Loucy (cell line): Measurements from ENCODE around the gene ZNF70.

ENCODE experiments used
- H2AFZ ChIP-seq: fragments of 200-600 bp; sonication (generic); 2 replicates; pipeline ENCODE4 v1.6.0; 2016; ENCODE audit warnings: antibody characterized with exemption, mild to moderate bottlenecking, low read length, moderate library complexity
- H3F3A ChIP-seq: fragments of 200-600 bp; 2 replicates; pipeline ENCODE4 v1.6.0; 2016; ENCODE audit warnings: antibody characterized with exemption, low read depth, mild to moderate bottlenecking
- H3K27me3 ChIP-seq: fragments of 200-600 bp; sonication (generic); 2 replicates; pipeline ENCODE4 v1.6.1; 2014; ENCODE audit warnings: low read length, mild to moderate bottlenecking; ENCODE audit not compliant: insufficient read depth, poor library complexity, severe bottlenecking
- H3K36me3 ChIP-seq: fragments of 200-600 bp; sonication (generic); 2 replicates; pipeline ENCODE4 v1.6.1; 2016; ENCODE audit warnings: low read length; ENCODE audit not compliant: insufficient read depth
- H3K4me1 ChIP-seq: fragments of 200-600 bp; sonication (generic); 2 replicates; pipeline ENCODE4 v1.5.1; 2014; ENCODE audit warnings: low read length, mild to moderate bottlenecking; ENCODE audit not compliant: insufficient read depth, poor library complexity, severe bottlenecking
- H3K4me2 ChIP-seq: fragments of 200-600 bp; sonication (generic); 2 replicates; pipeline ENCODE4 v1.6.0; 2014; ENCODE audit warnings: antibody characterized with exemption, low read length, low read depth, mild to moderate bottlenecking; ENCODE audit not compliant: poor library complexity, severe bottlenecking
- H3K4me3 ChIP-seq: fragments of 200-600 bp; sonication (generic); 2 replicates; pipeline ENCODE4 v1.5.1; 2014; ENCODE audit warnings: low read length, mild to moderate bottlenecking, mixed read lengths; ENCODE audit not compliant: poor library complexity, severe bottlenecking
- H3K79me2 ChIP-seq: fragments of 200-600 bp; sonication (generic); 2 replicates; pipeline ENCODE4 v1.6.1; 2014; ENCODE audit warnings: low read length; ENCODE audit not compliant: insufficient read depth
- H3K9ac ChIP-seq: fragments of 200-600 bp; sonication (generic); 2 replicates; pipeline ENCODE4 v1.6.0; 2014; ENCODE audit warnings: mild to moderate bottlenecking, low read depth, low read length, moderate library complexity; ENCODE audit not compliant: poor library complexity, severe bottlenecking
- H3K9me2 ChIP-seq: fragments of 200-600 bp; sonication (generic); replicated peaks from 2 replicates; pipeline ENCODE4 v1.6.1; 2016; ENCODE audit warnings: low read depth, low read length, mixed read lengths
- H3K9me3 ChIP-seq: fragments of 200-600 bp; sonication (generic); 2 replicates; pipeline ENCODE4 v1.6.1; 2014; ENCODE audit warnings: mild to moderate bottlenecking, antibody characterized with exemption, low read length, low read depth; ENCODE audit not compliant: insufficient read depth
- H4K20me1 ChIP-seq: fragments of 200-600 bp; sonication (generic); 2 replicates; pipeline ENCODE4 v1.6.0; 2014; ENCODE audit warnings: antibody characterized with exemption, low read length, mild to moderate bottlenecking; ENCODE audit not compliant: insufficient read depth, poor library complexity, severe bottlenecking
- EZH2phosphoT487 ChIP-seq: fragments of 200-600 bp; IDR thresholded peaks from 2 replicates; pipeline ENCODE4 v1.6.1; 2018; ENCODE audit warnings: antibody characterized with exemption, mild to moderate bottlenecking, moderate library complexity, borderline replicate concordance
- TF ChIP-seq, protein P1 (sequence below): fragments of 200-600 bp; sonication (generic); conservative IDR thresholded peaks from 2 replicates; pipeline ENCODE4 v1.5.1; 2014; ENCODE audit warnings: mild to moderate bottlenecking, antibody characterized with exemption, low read length

ZNF70 gene

DNA sequence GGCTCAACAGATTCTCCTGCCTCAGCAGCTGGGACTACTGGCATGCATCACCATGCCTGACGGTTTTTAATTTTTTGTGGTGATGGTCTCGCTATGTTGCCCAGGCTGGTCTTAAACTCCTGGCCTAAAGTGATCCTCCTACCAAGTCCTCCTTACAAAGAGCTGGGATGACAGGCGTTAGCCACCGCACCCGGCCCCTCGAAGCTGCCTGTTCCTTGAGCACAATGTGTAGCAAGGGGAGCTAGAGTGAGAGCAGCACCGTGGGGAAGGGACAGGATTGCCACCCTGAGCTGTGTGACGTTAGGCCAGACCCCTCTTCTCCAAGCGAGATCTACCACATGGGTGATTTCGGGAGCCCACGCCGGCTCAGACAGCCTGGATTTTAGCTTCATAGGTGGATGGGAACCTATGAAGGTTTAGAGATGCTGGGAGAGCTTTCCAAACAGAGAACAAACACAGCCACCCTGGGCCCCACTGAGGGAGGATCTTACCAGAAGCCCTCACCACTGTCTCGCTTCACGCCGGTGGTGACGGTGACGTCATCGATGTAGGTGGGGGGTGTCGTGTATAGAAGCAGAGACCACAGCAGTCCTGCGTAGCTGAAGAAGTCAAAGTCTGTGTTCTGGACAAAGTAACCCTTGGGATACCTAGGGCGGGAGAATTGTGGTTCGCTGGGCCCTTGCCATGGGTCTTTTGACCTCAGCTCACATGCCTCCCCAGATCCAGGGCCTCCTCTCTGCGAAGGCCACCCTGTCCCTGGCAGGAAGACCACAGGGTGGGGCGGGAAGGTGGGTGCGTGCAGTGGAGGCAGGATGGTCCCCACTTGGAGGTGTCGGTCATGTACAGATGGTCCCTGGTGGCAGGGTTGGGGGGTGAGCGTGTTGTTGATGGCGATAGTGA is 37.0 kb downstream of the ZNF70 start:
- H3K79me2 ChIP-seq, result peaks cover 49% of the 10 kb centered on the region
- H3K4me2 ChIP-seq, result no peak overlapping the region
- peaks cover 13% of the 10 kb centered on the region; the same call in 1 of the 2 replicates for H3K36me3 ChIP-seq
- H3K27me3 ChIP-seq, result no peaks in the 10 kb centered on the region
- no peak for TF ChIP-seq EZH2phosphoT487
- H3K4me3 ChIP-seq, result no peak overlapping the region
- H3K9me2 ChIP-seq, result no peaks in the 10 kb centered on the region
- peaks cover 22% of the 10 kb centered on the region for H3K4me1 ChIP-seq
- no peaks in the 10 kb centered on the region for H3F3A ChIP-seq
- no peaks in the 10 kb centered on the region for H3K9me3 ChIP-seq
- H3K9ac ChIP-seq, result no peak overlapping the region
- no peak overlapping the region for H2AFZ ChIP-seq
- peaks cover 8% of the 10 kb centered on the region for H4K20me1 ChIP-seq

DNA sequence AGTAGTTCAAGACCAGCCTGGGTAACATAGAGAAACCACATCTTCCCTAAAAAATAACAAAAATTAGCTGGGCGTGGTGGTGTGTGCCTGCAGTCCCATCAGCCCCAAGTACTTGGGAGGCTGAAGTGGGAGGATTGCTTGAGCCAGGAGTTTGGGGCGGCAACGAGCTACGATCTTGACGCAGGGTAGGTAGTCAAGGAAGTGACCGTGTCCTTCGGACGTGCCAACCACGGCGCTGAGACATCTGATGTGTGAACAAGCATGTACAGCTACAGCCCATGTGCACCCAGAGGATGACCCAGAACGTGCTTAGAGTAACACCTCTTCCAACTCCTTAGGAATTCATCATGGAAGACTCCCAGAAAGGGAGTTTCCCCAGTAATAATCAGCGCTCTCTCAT is 38.7 kb downstream of the ZNF70 start:
- Histone ChIP-seq H4K20me1 (peaks cover 8% of the 10 kb centered on the region), H3K27me3 (no peaks in the 10 kb centered on the region), H3K36me3 (peaks cover 24% of the 10 kb centered on the region; the same call in 1 of the 2 replicates), H3K4me1 (peaks cover 18% of the 10 kb centered on the region), H3K9me2 (no peaks in the 10 kb centered on the region), H3K4me3 (no peak overlapping the region), H3F3A (no peaks in the 10 kb centered on the region), H3K79me2 (peaks cover 53% of the 10 kb centered on the region), H2AFZ (no peak overlapping the region), H3K9me3 (no peaks in the 10 kb centered on the region), H3K9ac (no peak overlapping the region), H3K4me2 (no peak overlapping the region)
- TF ChIP-seq, protein P1, sequence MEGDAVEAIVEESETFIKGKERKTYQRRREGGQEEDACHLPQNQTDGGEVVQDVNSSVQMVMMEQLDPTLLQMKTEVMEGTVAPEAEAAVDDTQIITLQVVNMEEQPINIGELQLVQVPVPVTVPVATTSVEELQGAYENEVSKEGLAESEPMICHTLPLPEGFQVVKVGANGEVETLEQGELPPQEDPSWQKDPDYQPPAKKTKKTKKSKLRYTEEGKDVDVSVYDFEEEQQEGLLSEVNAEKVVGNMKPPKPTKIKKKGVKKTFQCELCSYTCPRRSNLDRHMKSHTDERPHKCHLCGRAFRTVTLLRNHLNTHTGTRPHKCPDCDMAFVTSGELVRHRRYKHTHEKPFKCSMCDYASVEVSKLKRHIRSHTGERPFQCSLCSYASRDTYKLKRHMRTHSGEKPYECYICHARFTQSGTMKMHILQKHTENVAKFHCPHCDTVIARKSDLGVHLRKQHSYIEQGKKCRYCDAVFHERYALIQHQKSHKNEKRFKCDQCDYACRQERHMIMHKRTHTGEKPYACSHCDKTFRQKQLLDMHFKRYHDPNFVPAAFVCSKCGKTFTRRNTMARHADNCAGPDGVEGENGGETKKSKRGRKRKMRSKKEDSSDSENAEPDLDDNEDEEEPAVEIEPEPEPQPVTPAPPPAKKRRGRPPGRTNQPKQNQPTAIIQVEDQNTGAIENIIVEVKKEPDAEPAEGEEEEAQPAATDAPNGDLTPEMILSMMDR, result no peak
- TF ChIP-seq EZH2phosphoT487, result no peak

DNA sequence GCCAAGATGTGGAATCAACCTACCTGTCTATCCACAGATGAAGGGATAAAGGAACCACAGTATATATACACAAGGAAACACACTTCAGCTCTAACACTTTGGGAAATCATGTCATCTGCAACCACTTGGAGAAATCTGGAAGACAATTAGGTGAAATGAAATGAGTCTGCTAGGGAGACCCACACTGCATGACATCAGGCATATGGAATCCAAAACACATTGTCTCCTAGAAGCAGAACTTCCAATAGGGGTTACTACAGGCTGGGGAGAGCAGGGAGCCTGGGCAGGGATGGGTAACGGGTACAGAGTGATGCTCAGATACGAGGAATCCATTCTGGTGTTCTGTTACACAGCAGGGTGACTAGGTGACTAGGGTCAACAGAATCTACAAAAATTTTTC is 41.8 kb downstream of the ZNF70 start:
- Histone ChIP-seq H4K20me1 (peaks cover 8% of the 10 kb centered on the region), H3K4me3 (no peak overlapping the region), H3K4me2 (no peak overlapping the region), H3F3A (peaks cover 4% of the 10 kb centered on the region; the same call in 1 of the 2 replicates), H2AFZ (no peak overlapping the region), H3K27me3 (no peaks in the 10 kb centered on the region), H3K9ac (no peak overlapping the region), H3K9me3 (no peaks in the 10 kb centered on the region), H3K36me3 (peaks cover 47% of the 10 kb centered on the region; the same call in 1 of the 2 replicates), H3K9me2 (no peaks in the 10 kb centered on the region), H3K4me1 (peaks cover 29% of the 10 kb centered on the region), H3K79me2 (peaks cover 44% of the 10 kb centered on the region)
- no peak for TF ChIP-seq EZH2phosphoT487
- TF ChIP-seq, protein P1, result no peak
